H1 (cell line): ENCODE measurements around the gene PLEK2. TPM values are rescaled to one million over a fixed set of nuclear protein-coding genes. Genes with fewer than 3 reads are reported as not detected.

ENCODE experiments used
- CTCF ChIA-PET: fragments of 300-600 bp; sonication (Branson Sonifier 250); formaldehyde crosslinking; loops from one replicate; lab custom pipeline; 2021; ENCODE audit not compliant: partially characterized antibody; lab: Charles Lee
- POLR2A ChIA-PET: fragments of 300-600 bp; sonication (Branson Sonifier 250); formaldehyde crosslinking; loops from one replicate; lab custom pipeline; 2021; ENCODE audit warnings: inconsistent platforms; ENCODE audit not compliant: partially characterized antibody; lab: Charles Lee
- DNase-seq, 2 experiments: peaks; one replicate each; pipeline versions ENCODE4 v3.0.0 to v3.0.0-alpha.2; 2010 to 2022; ENCODE audit warnings: low spot score in 2 of 2, low read depth in 1 of 2, mixed read lengths in 1 of 2
- FAIRE-seq: peaks from 2 replicates; lab custom pipeline; 2011; peaks lifted over from hg19 to GRCh38; lab: Jason Lieb, UNC
- H2AFZ ChIP-seq: 2 replicates; pipeline ENCODE4 v1.8.1; 2012; ENCODE audit warnings: low read length, inconsistent platforms
- H2AK5ac ChIP-seq: 2 replicates; pipeline ENCODE4 v1.6.1; 2013; ENCODE audit warnings: low read depth, low read length
- H2BK120ac ChIP-seq: replicated peaks from 2 replicates; pipeline ENCODE3; 2013; ENCODE audit warnings: low read depth, low read length, inconsistent platforms
- H2BK12ac ChIP-seq: 2 replicates; pipeline ENCODE4 v1.6.1; 2013; ENCODE audit warnings: low read depth, low read length
- H2BK15ac ChIP-seq: 2 replicates; pipeline ENCODE4 v1.6.1; 2013; ENCODE audit warnings: low read length
- H2BK20ac ChIP-seq: 2 replicates; pipeline ENCODE4 v1.6.1; 2013; ENCODE audit warnings: low read length
- H2BK5ac ChIP-seq: 2 replicates; pipeline ENCODE4 v1.6.1; 2013; ENCODE audit warnings: low read depth, low read length
- H3K14ac ChIP-seq: 2 replicates; pipeline ENCODE4 v1.6.1; 2013; ENCODE audit warnings: inconsistent platforms; ENCODE audit not compliant: insufficient read length
- H3K18ac ChIP-seq: 2 replicates; pipeline ENCODE4 v1.6.1; 2013; ENCODE audit warnings: low read length; ENCODE audit errors: extremely low read depth
- H3K23ac ChIP-seq: 2 replicates; pipeline ENCODE4 v1.6.1; 2013; ENCODE audit warnings: inconsistent platforms; ENCODE audit not compliant: insufficient read length
- H3K23me2 ChIP-seq: 2 replicates; pipeline ENCODE4 v1.6.1; 2013; ENCODE audit warnings: low read depth, low read length
- H3K27ac ChIP-seq: 2 replicates; pipeline ENCODE4 v1.6.1; 2011; ENCODE audit warnings: low read depth, low read length, inconsistent platforms
- H3K27me3 ChIP-seq, 4 experiments: replicated peaks in 1 of 4; 1 replicate in 1 of 4; 2 replicates in 3 of 4; pipeline versions ENCODE4 v1.6.1 to v1.8.1; 2011 to 2013; ENCODE audit warnings: low read length in 3 of 4, mild to moderate bottlenecking in 3 of 4, inconsistent platforms in 2 of 4, mixed read lengths in 2 of 4, moderate library complexity in 1 of 4; ENCODE audit not compliant: control insufficient read depth in 3 of 4, insufficient read depth in 3 of 4; ENCODE audit errors: extremely low read depth in 1 of 4
- H3K36me3 ChIP-seq, 4 experiments: 2 replicates each; pipeline versions ENCODE4 v1.6.1 to v1.8.1; 2011 to 2013; ENCODE audit warnings: mild to moderate bottlenecking in 4 of 4, low read length in 3 of 4, moderate library complexity in 2 of 4, control low read depth in 1 of 4, inconsistent platforms in 1 of 4; ENCODE audit not compliant: insufficient read depth in 4 of 4, control insufficient read depth in 2 of 4
- H3K4ac ChIP-seq: replicated peaks from 2 replicates; pipeline ENCODE3; 2013; ENCODE audit warnings: low read length, low read depth, mixed read lengths, inconsistent platforms; ENCODE audit not compliant: insufficient read length
- H3K4me1 ChIP-seq, 4 experiments: replicated peaks in 1 of 4; 1 replicate in 1 of 4; 2 replicates in 3 of 4; pipeline versions ENCODE4 v1.6.1 to v1.8.1; 2011 to 2013; ENCODE audit warnings: low read length in 3 of 4, inconsistent platforms in 2 of 4, mixed read lengths in 1 of 4; ENCODE audit not compliant: insufficient read depth in 4 of 4, control insufficient read depth in 3 of 4
- H3K4me2 ChIP-seq, 2 experiments: 2 replicates each; pipeline versions ENCODE4 v1.6.1 to v1.8.1; 2011 to 2013; ENCODE audit warnings: low read depth in 2 of 2, low read length in 2 of 2, control low read depth in 1 of 2, inconsistent platforms in 1 of 2, mild to moderate bottlenecking in 1 of 2; ENCODE audit not compliant: insufficient read depth in 1 of 2
- H3K4me3 ChIP-seq, 4 experiments: fragments of 200-600, 300-600 bp in 1 of 4; sonication (generic), shearing (Covaris generic), sonication (Bioruptor Twin) in 1 of 4; 2 replicates each; pipeline versions ENCODE4 v1.5.1 to v1.8.1; 2011 to 2016; ENCODE audit warnings: low read length in 4 of 4, low read depth in 3 of 4, control low read depth in 2 of 4, inconsistent platforms in 2 of 4, mild to moderate bottlenecking in 2 of 4, mixed read lengths in 1 of 4, moderate library complexity in 1 of 4; ENCODE audit not compliant: insufficient read depth in 2 of 4; ENCODE audit errors: extremely low read depth in 1 of 4
- H3K56ac ChIP-seq: replicated peaks from 2 replicates; pipeline ENCODE3; 2013; ENCODE audit warnings: low read depth, mild to moderate bottlenecking, mixed read lengths, low read length, inconsistent platforms; ENCODE audit not compliant: insufficient read length
- H3K79me1 ChIP-seq: 2 replicates; pipeline ENCODE4 v1.6.1; 2013; ENCODE audit warnings: low read depth, low read length, control low read depth
- H3K79me2 ChIP-seq, 2 experiments: 2 replicates each; pipeline versions ENCODE4 v1.6.1 to v1.8.1; 2012 to 2013; ENCODE audit warnings: low read length in 2 of 2, mild to moderate bottlenecking in 2 of 2, inconsistent platforms in 1 of 2; ENCODE audit not compliant: insufficient read depth in 2 of 2, control insufficient read depth in 1 of 2
- H3K9ac ChIP-seq, 4 experiments: replicated peaks in 1 of 4; 1 replicate in 1 of 4; 2 replicates in 3 of 4; pipeline versions ENCODE4 v1.6.1 to v1.8.1; 2011 to 2013; ENCODE audit warnings: low read depth in 3 of 4, low read length in 3 of 4, control low read depth in 2 of 4, mild to moderate bottlenecking in 2 of 4, moderate library complexity in 2 of 4, inconsistent platforms in 1 of 4; ENCODE audit errors: extremely low read depth in 1 of 4
- H3K9me3 ChIP-seq, 2 experiments: 2 replicates each; pipeline versions ENCODE4 v1.6.1 to v1.8.1; 2012 to 2013; ENCODE audit warnings: mild to moderate bottlenecking in 2 of 2, moderate library complexity in 2 of 2, control low read depth in 1 of 2, inconsistent platforms in 1 of 2, low read depth in 1 of 2, low read length in 1 of 2, mixed read lengths in 1 of 2; ENCODE audit not compliant: insufficient read depth in 2 of 2
- H4K20me1 ChIP-seq, 2 experiments: replicated peaks in 1 of 2; 2 replicates each; pipeline versions ENCODE3 to v1.8.1; 2011 to 2013; ENCODE audit warnings: inconsistent platforms in 2 of 2, low read length in 2 of 2, mild to moderate bottlenecking in 1 of 2; ENCODE audit not compliant: insufficient read depth in 2 of 2, control insufficient read depth in 1 of 2
- H4K5ac ChIP-seq: 2 replicates; pipeline ENCODE4 v1.6.1; 2013; ENCODE audit warnings: low read length, low read depth, mixed read lengths, inconsistent platforms; ENCODE audit not compliant: insufficient read length
- H4K8ac ChIP-seq: 2 replicates; pipeline ENCODE4 v1.8.0; 2013; ENCODE audit warnings: mild to moderate bottlenecking, moderate library complexity, low read length, inconsistent platforms; ENCODE audit not compliant: insufficient read depth; ENCODE audit errors: extremely low read depth
- H4K91ac ChIP-seq: replicated peaks from 2 replicates; pipeline ENCODE3; 2013; ENCODE audit warnings: low read length, mixed read lengths, inconsistent platforms; ENCODE audit not compliant: insufficient read length
- EZH2 ChIP-seq: fragments of 200-600 bp; sonication (generic); IDR thresholded peaks from 2 replicates; pipeline ENCODE4 v1.7.1; 2012; ENCODE audit warnings: low read depth, mild to moderate bottlenecking, moderate library complexity, low read length, inconsistent platforms; ENCODE audit not compliant: severe bottlenecking
- FOSL1 ChIP-seq: IDR thresholded peaks from 2 replicates; pipeline ENCODE4 v1.6.1; 2011; ENCODE audit warnings: mild to moderate bottlenecking, low read depth, low read length, moderate library complexity; ENCODE audit not compliant: insufficient read depth
- KDM1A ChIP-seq: fragments of 200-600, 300-600 bp; sonication (generic); IDR thresholded peaks from 2 replicates; pipeline ENCODE4 v1.7.1; 2016; ENCODE audit warnings: mild to moderate bottlenecking, low read length, borderline replicate concordance
- PHF8 ChIP-seq: fragments of 200-600 bp; sonication (generic); conservative IDR thresholded peaks from 2 replicates; pipeline ENCODE4 v1.7.1; 2012; ENCODE audit warnings: low read depth, mild to moderate bottlenecking, inconsistent platforms, low read length, moderate library complexity
- RBBP5 ChIP-seq: IDR thresholded peaks from 2 replicates; pipeline ENCODE4 v1.7.1; 2012; ENCODE audit warnings: low read depth, mild to moderate bottlenecking, inconsistent platforms, low read length, moderate library complexity, borderline replicate concordance
- RNF2 ChIP-seq: fragments of 200-900, 300-1000 bp; sonication (generic); IDR thresholded peaks from 2 replicates; pipeline ENCODE4 v1.7.1; 2016; ENCODE audit warnings: borderline replicate concordance, low read depth, mild to moderate bottlenecking, antibody characterized with exemption, low read length; ENCODE audit not compliant: poor library complexity, severe bottlenecking; ENCODE audit errors: missing control alignments
- SIRT6 ChIP-seq: IDR thresholded peaks from one replicate; pipeline ENCODE4 v1.7.1; 2012; ENCODE audit warnings: low read length, inconsistent platforms
- WGBS, 2 experiments: shearing (Covaris generic) in 1 of 2; methylation state at CpG; one replicate each; pipeline versions ENCODE4 v1.1.6 to v1.1.7; 2013 to 2015; ENCODE audit warnings: low lambda C conversion rate in 2 of 2, mixed read lengths in 2 of 2, inconsistent platforms in 1 of 2, low coverage in 1 of 2, missing lambda C conversion rate in 1 of 2; ENCODE audit not compliant: insufficient replicate concordance in 2 of 2, insufficient coverage in 1 of 2, insufficient read length in 1 of 2; ENCODE audit errors: extremely low coverage in 1 of 2, missing lambda C conversion rate in 1 of 2; 5-methylcytosine and 5-hydroxymethylcytosine counted together
- long read RNA-seq, 2 experiments: library from RNA in 1 of 2; library from capped mRNA in 1 of 2; stranded (forward); transcript quantifications; one replicate each; pipeline ENCODE4 v2.0.0, GENCODE V29; 2021; ENCODE audit warnings: inconsistent platforms in 1 of 2
- polyA minus RNA-seq, 3 experiments: library from RNA; depleted of rRNA, polyadenylated mRNA; stranded (reverse); fragments of >200 nt; gene quantifications; 1 replicate in 2 of 3; 2 replicates in 1 of 3; pipeline ENCODE4 v1.2.3, GENCODE V29; 2011
- polyA plus RNA-seq, 7 experiments: library from polyadenylated mRNA; depleted of rRNA in 3 of 7; stranded (reverse) in 5 of 7; unstranded in 2 of 7; fragments of >200 nt in 5 of 7; fragments of 200-250 nt in 2 of 7; gene quantifications; 1 replicate in 5 of 7; 2 replicates in 1 of 7; 4 replicates in 1 of 7; pipeline versions ENCODE4 v1.2.1 to v1.2.3, GENCODE V29; 2011 to 2013; ENCODE audit warnings: missing spikeins in 2 of 7, mixed read lengths in 2 of 7
- total RNA-seq: library from RNA; stranded (reverse); fragmentation: NEBNext Ultra II Directional; extraction: Animal tissue kit (Norgen Biotek cat#: 25700); gene quantifications from 2 replicates; pipeline ENCODE4 v1.2.1, GENCODE V29; 2021

The PLEK2 gene, protein sequence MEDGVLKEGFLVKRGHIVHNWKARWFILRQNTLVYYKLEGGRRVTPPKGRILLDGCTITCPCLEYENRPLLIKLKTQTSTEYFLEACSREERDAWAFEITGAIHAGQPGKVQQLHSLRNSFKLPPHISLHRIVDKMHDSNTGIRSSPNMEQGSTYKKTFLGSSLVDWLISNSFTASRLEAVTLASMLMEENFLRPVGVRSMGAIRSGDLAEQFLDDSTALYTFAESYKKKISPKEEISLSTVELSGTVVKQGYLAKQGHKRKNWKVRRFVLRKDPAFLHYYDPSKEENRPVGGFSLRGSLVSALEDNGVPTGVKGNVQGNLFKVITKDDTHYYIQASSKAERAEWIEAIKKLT
- 2.1 and 2.9 TPM in 2 replicates for total RNA-seq
- 0.41 and 0.49 TPM in 2 replicates for polyA plus RNA-seq (2011; rRNA removed)
- polyA plus RNA-seq (2011; cell fraction: cytosol; rRNA removed) = 0.47 TPM
- polyA plus RNA-seq (2011; cell fraction: nucleus; rRNA removed) = 0.29 TPM
- 0.92 to 1.1 TPM (median 0.99 TPM) in 4 replicates for polyA plus RNA-seq (2012, experiment 1 of 2)
- 0.34 TPM for polyA plus RNA-seq (2012, experiment 2 of 2)
- 1.5 TPM for polyA plus RNA-seq (2013, experiment 1 of 2)
- 1.6 TPM for polyA plus RNA-seq (2013, experiment 2 of 2)
- polyA minus RNA-seq (2011; rRNA and poly(A)+ RNA removed) = 2.0 and 2.5 TPM in 2 replicates
- polyA minus RNA-seq (2011; cell fraction: cytosol; rRNA and poly(A)+ RNA removed) = not detected
- not detected for polyA minus RNA-seq (2011; cell fraction: nucleus; rRNA and poly(A)+ RNA removed)
- long read RNA-seq, experiment 1 = 0 reads
- long read RNA-seq, experiment 2, partial matches to known transcripts = 1 of 1 reads
- long read RNA-seq, experiment 2, other reads (novel, unspliced or antisense) = 0 of 1 reads

DNA sequence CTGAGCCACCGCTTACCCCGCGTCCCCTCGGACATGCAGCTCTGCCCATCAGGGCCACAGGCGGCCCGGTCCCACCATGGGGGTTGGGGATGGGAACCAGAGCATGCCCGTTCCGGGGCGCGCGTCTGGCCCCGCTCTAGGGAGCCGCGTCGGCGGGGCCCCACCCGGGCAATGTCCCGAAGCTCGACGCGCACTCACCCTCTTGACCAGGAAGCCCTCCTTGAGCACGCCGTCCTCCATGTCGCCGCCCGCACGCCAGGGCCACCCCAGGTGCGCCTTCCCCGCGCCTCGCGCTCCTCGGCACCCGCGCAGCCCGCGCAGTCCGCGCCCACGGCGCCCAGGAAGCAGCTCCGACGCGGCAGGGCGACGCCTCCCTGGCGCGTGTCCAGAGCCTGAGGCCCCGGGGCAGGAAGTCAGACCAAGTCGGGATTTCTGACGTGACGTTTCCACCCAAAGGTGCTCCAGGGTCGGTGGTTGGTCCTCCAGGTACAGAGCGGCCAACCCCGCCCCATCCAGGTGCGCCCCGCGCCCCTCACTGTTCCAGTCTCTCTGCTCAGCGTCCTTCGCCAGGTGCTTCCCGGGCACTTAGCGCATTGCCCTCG lies at the start of gene PLEK2:
Gene PLEK2 (minus strand): TSS at position 346 of the 602 bp plus-strand sequence. CDS start 106 bp downstream, at position 240.
- H3K4me3 ChIP-seq = peak within 1 kb of the TSS; percentile 39 to 64 (median 40)
- peaks cover 0 to 3% (median 0%) of the 10 kb centered on the region in 4 experiments; a peak in 3 of 7 replicates for H3K4me1 ChIP-seq
- H3K4ac ChIP-seq = no peak within 1 kb of the TSS
- H3K14ac ChIP-seq = no peak within 1 kb of the TSS
- H2BK120ac ChIP-seq = no peak within 1 kb of the TSS
- peaks cover 0 to 20% (median 13%) of the 10 kb centered on the region in 4 experiments; a peak in 6 of 7 replicates for H3K27me3 ChIP-seq
- H2BK20ac ChIP-seq = no peak within 1 kb of the TSS
- WGBS, 2 experiments = 46% methylated on average over 49 of the region's 63 CpGs; no CpG with 5 or more reads in 1 of the 2 experiments
- H2BK5ac ChIP-seq = no peak within 1 kb of the TSS
- no peaks in the 10 kb centered on the region for H3K9me3 ChIP-seq
- ChIA-PET CTCF (interaction anchor here (1.1 to 3.1 kb wide), 5 partner anchors 9 to 188 kb away, joined by 3 to 18 read pairs (median 4); partner anchors contain the start of gene PIGH), POLR2A (interaction anchor here (1.6 kb wide), 1 partner anchor 121 kb away, joined by 3 read pairs; the partner anchor contains the start of gene PLEKHH1)
- H3K23me2 ChIP-seq = peaks cover 8% of the 10 kb centered on the region; the same call in 1 of the 2 replicates
- H2AK5ac ChIP-seq = no peak within 1 kb of the TSS
- H3K9ac ChIP-seq = no peak within 1 kb of the TSS
- peak within 1 kb of the TSS; percentile 68; the same call in 1 of the 2 replicates for H2BK12ac ChIP-seq
- no peaks in the 10 kb centered on the region for H3K79me1 ChIP-seq
- peaks cover 0 to 2% of the 10 kb centered on the region in 2 experiments for H4K20me1 ChIP-seq
- FAIRE-seq (no peak), DNase-seq (peak in 1 of 2 experiments; percentile 67)
- H3K79me2 ChIP-seq = no peaks in the 10 kb centered on the region
- peak within 1 kb of the TSS; percentile 76 to 88 for H3K4me2 ChIP-seq
- H4K8ac ChIP-seq = peak within 1 kb of the TSS; percentile 62; the same call in 1 of the 2 replicates
- H3K36me3 ChIP-seq = no peaks in the 10 kb centered on the region
- H2AFZ ChIP-seq = peak within 1 kb of the TSS; percentile 48; the same call in 1 of the 2 replicates
- no peak within 1 kb of the TSS for H4K5ac ChIP-seq
- no peak within 1 kb of the TSS for H3K23ac ChIP-seq
- no peak within 1 kb of the TSS for H3K27ac ChIP-seq
- H3K18ac ChIP-seq = peak within 1 kb of the TSS; percentile 60
- H4K91ac ChIP-seq = peak within 1 kb of the TSS; percentile 69
- peak within 1 kb of the TSS; percentile 29; the same call in 1 of the 2 replicates for H2BK15ac ChIP-seq
- H3K56ac ChIP-seq = no peak within 1 kb of the TSS
- TF ChIP-seq PHF8 (no peak), SIRT6 (no peak), FOSL1 (no peak), RBBP5 (no peak), RNF2 (no peak), EZH2 (peak; percentile 11), KDM1A (no peak)
